DOHH2 (cell line): Measurements from ENCODE around the gene NAV2.

Source experiments
- CTCF ChIP-seq: fragments of 200-600 bp; sonication (generic); IDR thresholded peaks from one replicate; pipeline ENCODE4 v1.5.1; 2014; ENCODE audit warnings: antibody characterized with exemption, mild to moderate bottlenecking, low read depth, low read length; ENCODE audit not compliant: poor library complexity, severe bottlenecking
- EZH2phosphoT487 ChIP-seq: fragments of 200-600 bp; sonication (generic); IDR thresholded peaks from 2 replicates; pipeline ENCODE4 v1.6.1; 2017; ENCODE audit warnings: borderline replicate concordance, mild to moderate bottlenecking, antibody characterized with exemption, low read length, moderate library complexity, mixed read lengths

GRCh38 chr11:19751055-19751454 is 38.4 kb downstream of the NAV2 start:
- TF ChIP-seq CTCF (no peak), EZH2phosphoT487 (no peak)
